VCaP (cell line): ENCODE measurements around the gene REXO1.

Source experiments
- H3K27ac ChIP-seq: fragments of 450-650 bp; 2 replicates; pipeline ENCODE4 v1.5.1; 2017
- TF ChIP-seq, protein P1 (sequence below): fragments of 450-650 bp; conservative IDR thresholded peaks from 2 replicates; pipeline ENCODE4 v1.5.1; 2017; ENCODE audit warnings: mild to moderate bottlenecking, moderate library complexity

REXO1 gene

GRCh38 chr19:1832046-1832663 lies 16.1 kb downstream of the REXO1 start:
- H3K27ac ChIP-seq, result no peak overlapping the region
- TF ChIP-seq, protein P1, sequence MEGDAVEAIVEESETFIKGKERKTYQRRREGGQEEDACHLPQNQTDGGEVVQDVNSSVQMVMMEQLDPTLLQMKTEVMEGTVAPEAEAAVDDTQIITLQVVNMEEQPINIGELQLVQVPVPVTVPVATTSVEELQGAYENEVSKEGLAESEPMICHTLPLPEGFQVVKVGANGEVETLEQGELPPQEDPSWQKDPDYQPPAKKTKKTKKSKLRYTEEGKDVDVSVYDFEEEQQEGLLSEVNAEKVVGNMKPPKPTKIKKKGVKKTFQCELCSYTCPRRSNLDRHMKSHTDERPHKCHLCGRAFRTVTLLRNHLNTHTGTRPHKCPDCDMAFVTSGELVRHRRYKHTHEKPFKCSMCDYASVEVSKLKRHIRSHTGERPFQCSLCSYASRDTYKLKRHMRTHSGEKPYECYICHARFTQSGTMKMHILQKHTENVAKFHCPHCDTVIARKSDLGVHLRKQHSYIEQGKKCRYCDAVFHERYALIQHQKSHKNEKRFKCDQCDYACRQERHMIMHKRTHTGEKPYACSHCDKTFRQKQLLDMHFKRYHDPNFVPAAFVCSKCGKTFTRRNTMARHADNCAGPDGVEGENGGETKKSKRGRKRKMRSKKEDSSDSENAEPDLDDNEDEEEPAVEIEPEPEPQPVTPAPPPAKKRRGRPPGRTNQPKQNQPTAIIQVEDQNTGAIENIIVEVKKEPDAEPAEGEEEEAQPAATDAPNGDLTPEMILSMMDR, result no peak

GRCh38 chr19:1830978-1831377 lies 17.3 kb downstream of the REXO1 start:
- TF ChIP-seq, protein P1, result no peak
- peak overlapping the region; percentile 73 for H3K27ac ChIP-seq

- peak overlapping the region; percentile 73 for H3K27ac ChIP-seq
- TF ChIP-seq, protein P1, result no peak
Observed at GRCh38 chr19:1830568-1830967, 17.7 kb downstream of the REXO1 start.

DNA sequence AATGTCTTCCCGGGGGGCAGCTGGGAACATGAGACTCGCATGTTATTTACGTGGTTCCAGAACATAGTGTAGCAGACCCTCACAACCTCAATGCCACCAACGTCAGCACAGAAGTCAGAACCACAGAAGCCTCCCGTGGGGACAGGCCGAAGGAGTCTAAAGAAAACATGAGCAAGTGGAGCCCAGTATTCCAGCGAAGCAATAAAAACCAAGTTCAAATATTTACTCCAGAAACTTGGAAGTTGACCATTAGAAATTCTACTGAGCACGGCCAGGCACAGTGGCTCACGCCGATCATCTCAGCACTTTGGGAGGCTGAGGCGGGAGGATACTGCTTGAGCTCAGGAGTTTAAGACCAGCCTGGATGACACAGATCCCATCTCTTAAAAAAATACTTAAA lies 18.3 kb downstream of the REXO1 start:
- TF ChIP-seq, protein P1, result no peak
- H3K27ac ChIP-seq, result peak overlapping the region; percentile 73

DNA sequence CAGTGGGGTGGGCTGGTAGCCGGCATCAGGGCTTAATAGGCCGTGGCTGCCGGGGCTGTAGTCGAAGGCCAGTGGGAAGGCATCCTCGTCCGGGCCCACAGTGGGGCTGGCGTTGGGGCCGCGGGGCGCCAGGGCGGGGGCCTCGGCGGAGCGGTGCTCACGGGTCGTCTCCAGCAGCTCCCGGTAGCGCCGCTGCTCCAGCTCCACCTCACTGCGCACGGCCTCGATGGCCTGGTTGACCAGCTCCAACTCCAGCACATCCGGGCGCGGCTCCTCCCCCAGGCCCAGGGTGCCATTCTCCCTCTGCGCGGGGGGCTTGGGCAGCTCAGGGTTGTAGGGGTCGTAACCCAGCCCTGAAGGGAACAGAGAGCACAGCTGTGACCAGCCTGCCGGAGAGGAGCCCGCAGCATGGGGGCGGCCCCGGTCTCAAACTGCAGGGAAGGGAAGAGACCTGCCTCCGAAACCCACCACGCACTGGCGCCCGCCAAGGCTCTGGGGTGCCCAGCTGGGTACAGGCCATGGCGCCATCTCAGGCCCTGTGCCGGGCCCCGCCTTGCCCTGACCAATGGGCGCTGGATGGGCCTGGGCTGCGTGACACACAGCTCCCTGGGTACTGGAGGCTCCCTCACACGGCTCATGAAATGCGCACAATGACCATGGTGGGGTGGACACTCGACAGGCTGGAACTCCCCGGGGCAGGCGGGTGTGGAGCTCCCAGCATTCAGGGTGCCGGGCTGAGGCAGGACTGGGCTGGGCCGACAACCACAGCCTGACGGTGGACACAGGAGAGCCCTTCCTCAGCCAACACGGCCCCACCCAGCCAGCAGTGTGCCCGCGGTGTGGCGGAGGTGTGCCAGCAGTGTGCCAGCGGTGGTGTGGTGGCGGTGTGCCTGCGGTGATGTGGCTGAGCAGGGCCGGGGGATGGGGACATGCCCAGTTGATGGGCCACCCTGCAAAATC lies 19.7 kb downstream of the REXO1 start:
- TF ChIP-seq, protein P1, result no peak
- peak overlapping the region; percentile 73 for H3K27ac ChIP-seq

GRCh38 chr19:1827566-1828278 lies 20.6 kb downstream of the REXO1 start:
- TF ChIP-seq, protein P1, result no peak
- peak overlapping the region; percentile 73; the same call in 1 of the 2 replicates for H3K27ac ChIP-seq
